Liver (tissue), 9 donors: ENCODE measurements around the gene BFSP2. TPM values are rescaled to one million over a fixed set of nuclear protein-coding genes. Genes with fewer than 3 reads are reported as not detected.
A peak's percentile ranks its signal among the peaks of the same experiment; 100 is the strongest.

Experiments
- DNase-seq: peaks from one replicate; pipeline ENCODE4 v3.0.0-alpha.2; 2017; ENCODE audit warnings: low spot score
- H3K27ac ChIP-seq, 2 donors: one replicate each; pipeline ENCODE4 v1.7.0; 2013; ENCODE audit warnings: inconsistent platforms in 2 of 2, low read length in 2 of 2, control low read depth in 1 of 2, low read depth in 1 of 2, mild to moderate bottlenecking in 1 of 2
- H3K27me3 ChIP-seq, 4 donors: one replicate each; pipeline versions ENCODE4 v1.6.1 to v1.7.0; 2013; ENCODE audit warnings: low read length in 3 of 4, inconsistent platforms in 1 of 4, mild to moderate bottlenecking in 1 of 4, moderate library complexity in 1 of 4; ENCODE audit not compliant: control insufficient read depth in 4 of 4, insufficient read depth in 4 of 4
- H3K36me3 ChIP-seq, 4 donors: one replicate each; pipeline versions ENCODE4 v1.6.1 to v1.7.0; 2013; ENCODE audit warnings: low read length in 3 of 4, mild to moderate bottlenecking in 3 of 4, low read depth in 1 of 4, moderate library complexity in 1 of 4; ENCODE audit not compliant: control insufficient read depth in 4 of 4, insufficient read depth in 3 of 4
- H3K4me1 ChIP-seq, 4 donors: one replicate each; pipeline versions ENCODE4 v1.6.1 to v1.7.0; 2013; ENCODE audit warnings: low read length in 3 of 4, mild to moderate bottlenecking in 3 of 4, moderate library complexity in 1 of 4; ENCODE audit not compliant: control insufficient read depth in 4 of 4, insufficient read depth in 4 of 4
- H3K4me3 ChIP-seq, 3 donors: one replicate each; pipeline versions ENCODE4 v1.6.1 to v1.7.0; 2013; ENCODE audit warnings: low read length in 3 of 3, control low read depth in 1 of 3, low read depth in 1 of 3, mild to moderate bottlenecking in 1 of 3
- H3K9ac ChIP-seq, 2 donors: one replicate each; pipeline ENCODE4 v1.7.0; 2013; ENCODE audit warnings: low read length in 2 of 2, mild to moderate bottlenecking in 2 of 2, moderate library complexity in 2 of 2, control low read depth in 1 of 2, low read depth in 1 of 2
- H3K9me3 ChIP-seq, 4 donors: one replicate each; pipeline versions ENCODE4 v1.6.1 to v1.7.0; 2013; ENCODE audit warnings: low read length in 3 of 4; ENCODE audit not compliant: control insufficient read depth in 4 of 4
- ATF3 ChIP-seq: IDR thresholded peaks from 2 replicates; pipeline ENCODE4 v1.6.1; 2016; ENCODE audit warnings: antibody characterized with exemption
- CTCF ChIP-seq: fragments of 150-350 bp; IDR thresholded peaks from 2 replicates; pipeline ENCODE4 v1.5.1; 2017; ENCODE audit warnings: improper control_type of control experiment, low read depth, low read length; ENCODE audit not compliant: missing input control
- EGR1 ChIP-seq, 2 donors: IDR thresholded peaks; 2 replicates each; pipeline ENCODE4 v1.6.1; 2016 to 2018; ENCODE audit warnings: antibody characterized with exemption in 2 of 2, low read depth in 2 of 2
- FOXA1 ChIP-seq: IDR thresholded peaks from 2 replicates; pipeline ENCODE4 v1.6.1; 2016; ENCODE audit warnings: antibody characterized with exemption
- FOXA2 ChIP-seq: IDR thresholded peaks from 2 replicates; pipeline ENCODE4 v1.6.1; 2016; ENCODE audit warnings: antibody characterized with exemption
- GABPA ChIP-seq, 2 donors: IDR thresholded peaks in 1 of 2; conservative IDR thresholded peaks in 1 of 2; 2 replicates each; pipeline ENCODE4 v1.6.1; 2016; ENCODE audit warnings: antibody characterized with exemption in 2 of 2, mild to moderate bottlenecking in 1 of 2, moderate library complexity in 1 of 2
- HNF4A ChIP-seq, 2 donors: conservative IDR thresholded peaks; 2 replicates each; pipeline ENCODE4 v1.6.1; 2016; ENCODE audit warnings: antibody characterized with exemption in 2 of 2, mild to moderate bottlenecking in 2 of 2
- HNF4G ChIP-seq: IDR thresholded peaks from 2 replicates; pipeline ENCODE4 v1.6.1; 2016; ENCODE audit warnings: antibody characterized with exemption
- JUND ChIP-seq, 2 donors: IDR thresholded peaks; 2 replicates each; pipeline ENCODE4 v1.6.1; 2016; ENCODE audit warnings: antibody characterized with exemption in 2 of 2
- MAX ChIP-seq: IDR thresholded peaks from 2 replicates; pipeline ENCODE4 v1.6.1; 2016; ENCODE audit warnings: antibody characterized with exemption
- NR2F2 ChIP-seq: IDR thresholded peaks from 2 replicates; pipeline ENCODE4 v1.6.1; 2016; ENCODE audit warnings: antibody characterized with exemption
- RAD21 ChIP-seq, 2 donors: IDR thresholded peaks; 2 replicates each; pipeline ENCODE4 v1.6.1; 2016; ENCODE audit warnings: antibody characterized with exemption in 2 of 2, mild to moderate bottlenecking in 2 of 2
- REST ChIP-seq: IDR thresholded peaks from 2 replicates; pipeline ENCODE4 v1.6.1; 2016; ENCODE audit warnings: antibody characterized with exemption, mild to moderate bottlenecking
- RXRA ChIP-seq, 2 donors: IDR thresholded peaks; 2 replicates each; pipeline ENCODE4 v1.6.1; 2017 to 2018; ENCODE audit warnings: antibody characterized with exemption in 2 of 2, mild to moderate bottlenecking in 1 of 2
- SP1 ChIP-seq: IDR thresholded peaks from 2 replicates; pipeline ENCODE4 v1.6.1; 2018; ENCODE audit warnings: antibody characterized with exemption, mild to moderate bottlenecking
- TAF1 ChIP-seq: conservative IDR thresholded peaks from 2 replicates; pipeline ENCODE4 v1.6.1; 2016; ENCODE audit warnings: antibody characterized with exemption, mild to moderate bottlenecking
- YY1 ChIP-seq: IDR thresholded peaks from 2 replicates; pipeline ENCODE4 v1.6.1; 2016; ENCODE audit warnings: antibody characterized with exemption, mild to moderate bottlenecking
- ZBTB33 ChIP-seq: IDR thresholded peaks from 2 replicates; pipeline ENCODE4 v1.6.1; 2016; ENCODE audit warnings: antibody characterized with exemption
- WGBS: extraction: QIAGEN DNeasy Blood & Tissue Kit; methylation state at CpG from one replicate; pipeline ENCODE4 v1.1.7; 2013; 5-methylcytosine and 5-hydroxymethylcytosine counted together
- polyA plus RNA-seq, 2 donors: library from polyadenylated mRNA; stranded (reverse) in 1 of 2; unstranded in 1 of 2; fragments of 200-250 nt in 1 of 2; fragments of >200 nt in 1 of 2; fragmentation: Nextera tagmentation in 1 of 2; extraction: Ambion mirVana in 1 of 2; gene quantifications; one replicate each; pipeline versions ENCODE4 v1.2.1 to v1.2.3, GENCODE V29; 2013 to 2015
- total RNA-seq, 2 donors: library from RNA; depleted of rRNA; stranded (reverse); fragments of >200 nt; gene quantifications; one replicate each; pipeline ENCODE4 v1.2.3, GENCODE V29; 2014
- donor health status: healthy.
- donor health status: healthy.
- donor health status: healthy.
- donor health status: healthy.
- donor health status: healthy.

BFSP2 gene
- total and polyA plus RNA-seq, 4 donors = 0.42 TPM; not detected in 3

- no peaks in the 10 kb centered on the region for H3K9me3 ChIP-seq
- no peaks in the 10 kb centered on the region for H3K36me3 ChIP-seq
- DNase-seq = no peak
- WGBS = 36% methylated on average over 4 of the region's 4 CpGs
- no peak overlapping the region for H3K9ac ChIP-seq
- peaks cover 0 to 6% (median 0%) of the 10 kb centered on the region in 4 donors for H3K27me3 ChIP-seq
- no peak overlapping the region for H3K27ac ChIP-seq
- peaks cover 0 to 22% (median 17%) of the 10 kb centered on the region in 4 donors for H3K4me1 ChIP-seq
- peak in 1 of 2 donors; percentile 14 for TF ChIP-seq EGR1 (IDR thresholded peaks at IDR 0.05; ENCODE audit: low read depth in 2 of 2)
- no peak for TF ChIP-seq JUND (IDR thresholded peaks at IDR 0.05)
- TF ChIP-seq ATF3 = no peak
- TF ChIP-seq MAX = peak; percentile 43
- TF ChIP-seq SP1 = no peak
- TF ChIP-seq RAD21 (IDR thresholded peaks at IDR 0.05) = peak; percentile 12 to 14
- TF ChIP-seq TAF1 = no peak
- TF ChIP-seq YY1 = peak; percentile 66
- TF ChIP-seq HNF4A (conservative IDR thresholded peaks at IDR 0.05) = peak in 1 of 2 donors; percentile 39
- TF ChIP-seq HNF4G = no peak
- no peak for TF ChIP-seq GABPA (IDR thresholded peaks at IDR 0.05 in 1 of 2, conservative IDR thresholded peaks at IDR 0.05 in 1 of 2)
- TF ChIP-seq FOXA1 = no peak
- peak in 1 of 2 donors; percentile 74 for TF ChIP-seq RXRA (IDR thresholded peaks at IDR 0.05)
- TF ChIP-seq REST = no peak
- TF ChIP-seq CTCF = no peak
- TF ChIP-seq NR2F2 = no peak
- no peak for TF ChIP-seq FOXA2
- no peak for TF ChIP-seq ZBTB33
- H3K4me3 ChIP-seq = no peak overlapping the region
Measured at GRCh38 chr3:133447750-133448477, 48.1 kb downstream of the BFSP2 start.
